ENCODE data around the gene SCGB1C1. TPM values are rescaled to one million over a fixed set of nuclear protein-coding genes. Genes with fewer than 3 reads are reported as not detected.

The SCGB1C1 gene
- total RNA-seq, 1 experiment from 2014 or later = not detected

Other genes starting within 250 kb of the SCGB1C1 start
- 9.3 and 19.7 TPM in 2 replicates for gene BET1L, start 14.3 kb downstream of the SCGB1C1 start, total RNA-seq (2014; rRNA removed; shearing (Covaris generic))
- gene RIC8A, start 14.6 kb downstream of the SCGB1C1 start, total RNA-seq (2014; rRNA removed; shearing (Covaris generic)) = 116 and 130 TPM in 2 replicates
- gene SIRT3, start 43.3 kb downstream of the SCGB1C1 start, total RNA-seq (2014; rRNA removed; shearing (Covaris generic)) = 4.9 and 5.4 TPM in 2 replicates
- 334 and 350 TPM in 2 replicates for gene PSMD13, start 43.9 kb downstream of the SCGB1C1 start, total RNA-seq (2014; rRNA removed; shearing (Covaris generic))
- not detected in 2 replicates for gene NLRP6, start 85.3 kb downstream of the SCGB1C1 start, total RNA-seq (2014; rRNA removed; shearing (Covaris generic))
- 0.42 and 1.4 TPM in 2 replicates for gene PGGHG, start 96.0 kb downstream of the SCGB1C1 start, total RNA-seq (2014; rRNA removed; shearing (Covaris generic))
- not detected in 2 replicates for gene IFITM5, start 106.4 kb downstream of the SCGB1C1 start, total RNA-seq (2014; rRNA removed; shearing (Covaris generic))
- 1.2 and 6.1 TPM in 2 replicates for gene IFITM2, start 114.7 kb downstream of the SCGB1C1 start, total RNA-seq (2014; rRNA removed; shearing (Covaris generic))
- gene IFITM1, start 121.0 kb downstream of the SCGB1C1 start, total RNA-seq (2014; rRNA removed; shearing (Covaris generic)) = 1.2 TPM in 2 replicates
- 16.9 and 22.8 TPM in 2 replicates for gene IFITM3, start 127.8 kb downstream of the SCGB1C1 start, total RNA-seq (2014; rRNA removed; shearing (Covaris generic))
- gene B4GALNT4, start 176.4 kb downstream of the SCGB1C1 start, total RNA-seq (2014; rRNA removed; shearing (Covaris generic)) = 3.0 and 4.9 TPM in 2 replicates
- gene PKP3, start 201.1 kb downstream of the SCGB1C1 start, total RNA-seq (2014; rRNA removed; shearing (Covaris generic)) = 7.3 and 22.9 TPM in 2 replicates
- gene SIGIRR, start 221.9 kb downstream of the SCGB1C1 start, total RNA-seq (2014; rRNA removed; shearing (Covaris generic)) = 10.5 and 25.8 TPM in 2 replicates
- gene ANO9, start 248.9 kb downstream of the SCGB1C1 start, total RNA-seq (2014; rRNA removed; shearing (Covaris generic)) = 0.17 TPM in 1 of 2 replicates, not detected in the other